ENCODE data around the gene SNX6. TPM values are rescaled to one million over a fixed set of nuclear protein-coding genes. Genes with fewer than 3 reads are reported as not detected.
"Not testable (repeated sequence)": the region's sequence is repeated elsewhere in the genome, so short reads cannot be mapped to it uniquely, and the experiment has no call there.

Gene SNX6
- total and polyA plus RNA-seq, 9 of the 15 experiments (the other 6 are each of a cell fraction or from before 2014, with no cell fraction given) = 34.6 to 111 (median 57.5) TPM

DNA sequence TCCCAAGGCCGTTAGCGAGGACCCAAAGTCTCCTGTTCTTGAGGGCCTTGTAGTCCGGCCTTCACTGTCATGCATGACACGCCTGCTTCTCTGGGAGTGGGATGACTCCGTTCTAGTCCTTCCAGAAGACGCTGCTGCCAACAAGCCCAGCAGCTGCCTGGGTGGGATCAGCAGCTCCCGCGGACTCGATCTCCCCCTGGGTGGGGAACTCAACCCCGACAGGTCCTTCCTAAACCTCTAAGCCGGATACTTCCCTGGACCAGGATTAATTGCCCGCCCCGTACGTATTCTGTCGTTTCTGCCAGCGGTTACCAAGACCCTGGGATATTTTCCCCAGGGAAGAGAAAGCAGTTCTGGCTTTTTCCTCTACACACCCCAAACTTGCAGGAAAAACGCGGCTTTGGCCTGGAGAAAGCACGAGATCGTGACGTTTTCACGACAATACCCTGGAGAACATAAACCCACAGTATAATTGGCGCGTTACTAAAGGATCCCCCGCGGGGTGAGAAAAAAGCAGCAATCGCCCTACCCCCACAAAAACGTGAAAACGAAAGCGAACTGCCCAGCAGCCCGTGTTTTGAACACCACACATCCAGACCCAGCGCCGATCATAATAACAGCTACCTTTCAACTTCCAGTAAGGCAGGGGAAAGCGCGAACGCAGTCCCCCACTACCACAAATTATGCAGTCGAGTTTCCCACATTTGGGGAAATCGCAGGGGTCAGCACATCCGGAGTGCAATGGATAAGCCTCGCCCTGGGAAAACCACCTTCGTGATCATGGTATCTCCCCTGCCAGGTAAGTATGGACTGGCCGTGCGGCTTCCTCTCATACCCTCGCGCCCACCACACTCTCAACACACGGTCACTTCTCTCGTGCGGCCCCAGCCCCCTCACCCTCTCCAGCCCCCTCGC, 74.1 kb downstream of the SNX6 start:
- H3K36me3 ChIP-seq (ENCODE audit: control insufficient read depth, insufficient read depth, low read length); CTCF ChIA-PET (ENCODE audit: low intra/inter-chr PET ratio); H3K9ac ChIP-seq (ENCODE audit: insufficient read depth in 1 of 2, low read depth in 2 of 2, low read length in 2 of 2); DNase-seq (ENCODE audit: extremely low read depth in 1 of 4, low spot score in 3 of 4); H3K4me1 ChIP-seq (replicated peaks in 1 of 2; ENCODE audit: control insufficient read depth in 2 of 2, insufficient read depth in 2 of 2, low read length in 2 of 2); in situ Hi-C loops (cut with MboI); H3K9me3 ChIP-seq (replicated peaks; ENCODE audit: control insufficient read depth, insufficient read depth, low read depth, low read length); POLR2A ChIA-PET; H3K9me1 ChIP-seq (ENCODE audit: control insufficient read depth, insufficient read depth, low read length); H3K4me3 ChIP-seq; H3K27ac ChIP-seq (ENCODE audit: extremely low read depth, low read depth, low read length); H3K27me3 ChIP-seq (ENCODE audit: control insufficient read depth in 2 of 2, insufficient read depth in 2 of 2, low read length in 2 of 2); H4K20me1 ChIP-seq (replicated peaks; ENCODE audit: control insufficient read depth, insufficient read depth, low read length); H3K79me2 ChIP-seq (ENCODE audit: control insufficient read depth, insufficient read depth, low read length); intact Hi-C loops (cut with micrococcal nuclease); H2AFZ ChIP-seq (ENCODE audit: low read depth, low read length); BruUV-seq (replicated peaks); H3K4me2 ChIP-seq (ENCODE audit: insufficient read depth, low read length): not testable (repeated sequence)
- WGBS (ENCODE audit: insufficient coverage, low coverage, missing lambda C conversion rate) = no CpG with 5 or more reads among the region's 49 CpGs
- peak; percentile 87 for ATAC-seq
- FAIRE-seq = peak; percentile 96

DNA sequence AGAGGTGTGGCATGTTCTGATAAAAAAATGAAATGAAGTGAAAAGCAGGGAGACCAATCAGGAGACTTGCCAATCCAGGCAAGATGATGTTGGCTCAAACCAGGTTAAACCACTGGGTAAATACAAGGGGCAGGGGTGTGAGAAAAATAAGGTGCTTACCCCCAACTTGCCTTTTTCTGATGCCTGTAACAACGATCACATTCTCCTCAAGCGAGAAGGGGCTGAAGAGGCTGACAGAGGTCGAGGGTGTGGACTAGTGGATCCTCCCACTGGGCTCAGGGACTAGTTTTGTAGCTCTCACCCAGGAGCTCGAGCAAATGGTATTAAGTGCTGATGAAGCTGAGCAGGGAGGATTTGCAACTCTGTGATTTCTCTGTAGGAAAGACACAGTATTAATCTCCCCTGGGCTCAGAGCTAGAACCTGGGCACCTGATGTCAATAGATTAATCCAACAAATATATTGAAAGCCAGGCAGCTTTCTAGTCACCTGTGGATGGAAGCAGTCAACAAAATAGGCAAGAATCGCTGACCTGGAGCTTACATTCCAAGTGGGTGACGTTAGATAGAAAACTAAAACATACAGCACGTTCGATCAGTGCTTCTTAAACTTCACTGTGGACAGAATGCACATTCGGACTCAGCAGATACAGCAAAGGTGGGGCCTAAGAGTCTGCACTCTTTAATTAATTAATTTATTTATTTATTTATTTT, 75.3 kb downstream of the SNX6 start:
- FAIRE-seq (no peak), DNase-seq (ENCODE audit: extremely low read depth in 1 of 4, low spot score in 3 of 4) (peak in 2 of 4 experiments; percentile 16 to 17), ATAC-seq (no peak)
- H4K20me1 ChIP-seq (replicated peaks; ENCODE audit: control insufficient read depth, insufficient read depth, low read length) = no peaks in the 10 kb centered on the region
- POLR2A ChIA-PET = interaction anchor here (0.7 to 1.0 kb wide), 4 partner anchors 15 to 866 kb away, joined by 3 to 4 read pairs (median 4); partner anchors contain the start of gene BAZ1A
- peak overlapping the region; percentile 30 for H3K4me2 ChIP-seq (ENCODE audit: insufficient read depth, low read length)
- no peaks in the 10 kb centered on the region for H3K79me2 ChIP-seq (ENCODE audit: control insufficient read depth, insufficient read depth, low read length)
- no peaks in the 10 kb centered on the region for H3K27me3 ChIP-seq (ENCODE audit: control insufficient read depth in 2 of 2, insufficient read depth in 2 of 2, low read length in 2 of 2)
- intact Hi-C loops (cut with micrococcal nuclease) (loop anchor here (5.0 kb wide), 1 partner anchor 222 kb away; no protein-coding TSS in a partner anchor), in situ Hi-C loops (cut with MboI) (no loop called here)
- H3K4me1 ChIP-seq (replicated peaks in 1 of 2; ENCODE audit: control insufficient read depth in 2 of 2, insufficient read depth in 2 of 2, low read length in 2 of 2) = peaks cover 0 to 6% of the 10 kb centered on the region in 2 experiments; a peak in 3 of 5 replicates
- 15% methylated on average over 9 of the region's 9 CpGs for WGBS (ENCODE audit: insufficient coverage, low coverage, missing lambda C conversion rate)
- no peak overlapping the region for H3K9ac ChIP-seq (ENCODE audit: insufficient read depth in 1 of 2, low read depth in 2 of 2, low read length in 2 of 2)
- no peak overlapping the region for H2AFZ ChIP-seq (ENCODE audit: low read depth, low read length)
- BruUV-seq (replicated peaks) = TSS peak; percentile 85
- H3K9me3 ChIP-seq (replicated peaks; ENCODE audit: control insufficient read depth, insufficient read depth, low read depth, low read length) = no peaks in the 10 kb centered on the region
- H3K9me1 ChIP-seq (ENCODE audit: control insufficient read depth, insufficient read depth, low read length) = no peaks in the 10 kb centered on the region
- no peak overlapping the region for H3K4me3 ChIP-seq
- CTCF ChIA-PET (ENCODE audit: low intra/inter-chr PET ratio) = no interaction called here
- H3K36me3 ChIP-seq (ENCODE audit: control insufficient read depth, insufficient read depth, low read length) = no peaks in the 10 kb centered on the region
- no peak overlapping the region; the same call in 2 of the 3 replicates for H3K27ac ChIP-seq (ENCODE audit: extremely low read depth, low read depth, low read length)
- TF ChIP-seq, protein P1, sequence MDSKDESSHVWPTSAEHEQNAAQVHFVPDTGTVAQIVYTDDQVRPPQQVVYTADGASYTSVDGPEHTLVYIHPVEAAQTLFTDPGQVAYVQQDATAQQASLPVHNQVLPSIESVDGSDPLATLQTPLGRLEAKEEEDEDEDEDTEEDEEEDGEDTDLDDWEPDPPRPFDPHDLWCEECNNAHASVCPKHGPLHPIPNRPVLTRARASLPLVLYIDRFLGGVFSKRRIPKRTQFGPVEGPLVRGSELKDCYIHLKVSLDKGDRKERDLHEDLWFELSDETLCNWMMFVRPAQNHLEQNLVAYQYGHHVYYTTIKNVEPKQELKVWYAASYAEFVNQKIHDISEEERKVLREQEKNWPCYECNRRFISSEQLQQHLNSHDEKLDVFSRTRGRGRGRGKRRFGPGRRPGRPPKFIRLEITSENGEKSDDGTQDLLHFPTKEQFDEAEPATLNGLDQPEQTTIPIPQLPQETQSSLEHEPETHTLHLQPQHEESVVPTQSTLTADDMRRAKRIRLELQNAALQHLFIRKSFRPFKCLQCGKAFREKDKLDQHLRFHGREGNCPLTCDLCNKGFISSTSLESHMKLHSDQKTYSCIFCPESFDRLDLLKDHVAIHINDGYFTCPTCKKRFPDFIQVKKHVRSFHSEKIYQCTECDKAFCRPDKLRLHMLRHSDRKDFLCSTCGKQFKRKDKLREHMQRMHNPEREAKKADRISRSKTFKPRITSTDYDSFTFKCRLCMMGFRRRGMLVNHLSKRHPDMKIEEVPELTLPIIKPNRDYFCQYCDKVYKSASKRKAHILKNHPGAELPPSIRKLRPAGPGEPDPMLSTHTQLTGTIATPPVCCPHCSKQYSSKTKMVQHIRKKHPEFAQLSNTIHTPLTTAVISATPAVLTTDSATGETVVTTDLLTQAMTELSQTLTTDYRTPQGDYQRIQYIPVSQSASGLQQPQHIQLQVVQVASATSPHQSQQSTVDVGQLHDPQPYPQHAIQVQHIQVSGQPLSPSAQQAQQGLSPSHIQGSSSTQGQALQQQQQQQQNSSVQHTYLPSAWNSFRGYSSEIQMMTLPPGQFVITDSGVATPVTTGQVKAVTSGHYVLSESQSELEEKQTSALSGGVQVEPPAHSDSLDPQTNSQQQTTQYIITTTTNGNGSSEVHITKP (IDR thresholded peaks at IDR 0.05; ENCODE audit: partially characterized antibody) = peak; percentile 77
- TF ChIP-seq SIX5 (IDR thresholded peaks at IDR 0.05; ENCODE audit: borderline replicate concordance in 1 of 2, insufficient read depth in 1 of 2, low read depth in 1 of 2, low read length in 2 of 2) = no peak
- peak in 1 of 2 experiments; percentile 97; a peak in 2 of 4 replicates for TF ChIP-seq NONO (IDR thresholded peaks at IDR 0.05; ENCODE audit: low read depth in 2 of 2, low read length in 1 of 2)
- no peak for TF ChIP-seq DIDO1 (tag; IDR thresholded peaks at IDR 0.05; ENCODE audit: low read depth)
- no peak for TF ChIP-seq CEBPG (CRISPR knock-in tag; IDR thresholded peaks at IDR 0.05)
- no peak for TF ChIP-seq CEBPG (tag; conservative IDR thresholded peaks at IDR 0.05 in 1 of 2, IDR thresholded peaks at IDR 0.05 in 1 of 2)
- TF ChIP-seq RBFOX2 (IDR thresholded peaks at IDR 0.05; ENCODE audit: low read depth, low read length) = peak; percentile 32; the same call in 1 of the 2 replicates
- no peak for TF ChIP-seq CC2D1A (IDR thresholded peaks at IDR 0.05)
- TF ChIP-seq PRMT5 (CRISPR knock-in tag; IDR thresholded peaks at IDR 0.05) = no peak

All from K562 (cell line).